NCI-H510A treated with DMSO at 0.1 percent for 48 hours (cell line): ENCODE measurements around the gene MAMDC2.
A peak's percentile ranks its signal among the peaks of the same experiment; 100 is the strongest.

Source experiments
- DNase-seq: peaks from one replicate; lab custom pipeline; 2025; lab: John Stamatoyannopoulos, UW

The MAMDC2 gene

GRCh38 chr9:70260606-70261005 is 217.0 kb downstream of the MAMDC2 start:
- DNase-seq, result no peak

GRCh38 chr9:70261131-70261870 is 217.7 kb downstream of the MAMDC2 start:
- peak; percentile 6 for DNase-seq

DNA sequence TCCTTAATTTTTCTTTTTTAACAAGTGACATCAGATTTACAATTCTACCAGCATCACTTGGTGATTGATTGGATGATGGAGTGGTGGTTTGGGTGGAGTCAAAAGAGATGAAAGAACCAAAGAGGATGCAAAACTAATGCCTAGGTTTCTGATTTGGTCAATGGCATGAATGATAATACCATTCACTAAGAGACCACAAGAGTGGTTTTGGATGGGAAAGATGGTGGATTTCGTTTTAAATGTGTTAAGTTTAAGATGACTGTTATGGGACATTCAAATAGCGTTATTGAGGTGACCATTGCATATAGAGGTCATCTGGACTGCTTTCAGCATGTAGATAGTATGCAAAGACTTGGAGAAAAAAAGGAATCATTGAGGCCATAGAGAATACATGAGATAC is 218.7 kb downstream of the MAMDC2 start:
- DNase-seq, result no peak

DNA sequence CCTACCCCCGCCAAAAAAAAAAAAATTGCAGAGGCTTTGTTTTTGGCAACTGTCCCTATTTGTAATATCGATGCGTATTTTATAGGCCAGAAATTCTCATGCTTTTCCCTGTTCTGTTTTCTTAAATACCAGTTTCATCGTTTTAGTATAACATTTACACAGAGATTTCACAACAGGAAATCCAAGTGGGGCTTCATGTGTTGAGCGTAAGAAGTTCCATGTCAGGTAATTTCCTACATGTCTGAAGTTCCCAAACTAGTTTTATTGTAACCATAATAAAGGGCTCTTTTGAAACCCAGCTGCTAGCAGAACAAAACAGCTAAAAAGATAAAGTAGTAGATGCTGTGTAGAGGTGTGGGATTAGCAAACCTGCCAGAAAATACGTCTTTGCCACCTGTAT is 219.3 kb downstream of the MAMDC2 start:
- no peak for DNase-seq

- no peak for DNase-seq
Observed at GRCh38 chr9:70263421-70263820, 219.8 kb downstream of the MAMDC2 start.
